ENCODE results near the gene DRD4. TPM values are rescaled to one million over a fixed set of nuclear protein-coding genes. Genes with fewer than 3 reads are reported as not detected.

Gene DRD4
- total and polyA plus RNA-seq, 2 of the 13 experiments (the other 11 are each of a cell fraction or from before 2014, with no cell fraction given) = 0.09 to 0.13 TPM

GRCh38 chr11:656866-657265 is 19.8 kb downstream of the DRD4 start (continued):
- TF ChIP-seq ZNF543 (CRISPR knock-in tag; IDR thresholded peaks at IDR 0.05) = no peak
- TF ChIP-seq HNRNPLL (IDR thresholded peaks at IDR 0.05; ENCODE audit: low read depth, low read length, poor library complexity, severe bottlenecking) = no peak
- no peak for TF ChIP-seq ZNF138 (CRISPR knock-in tag; IDR thresholded peaks at IDR 0.05; ENCODE audit: low read depth)
- no peak for TF ChIP-seq BRF2 (CRISPR knock-in tag; IDR thresholded peaks at IDR 0.05)
- TF ChIP-seq RBM39 (IDR thresholded peaks at IDR 0.05; ENCODE audit: low read depth, low read length, poor library complexity, severe bottlenecking) = no peak

- Histone ChIP-seq H3K4me1 (ENCODE audit: insufficient read depth, low read length) (peaks cover 47% of the 10 kb centered on the region), H3K27me3 (ENCODE audit: control insufficient read depth in 1 of 2, insufficient read depth in 2 of 2, low read length in 2 of 2) (no peaks in the 10 kb centered on the region), H3K36me3 (replicated peaks in 1 of 2; ENCODE audit: control insufficient read depth in 1 of 2, insufficient read depth in 2 of 2, low read length in 2 of 2) (peaks cover 16 to 36% of the 10 kb centered on the region in 2 experiments; a peak in 4 of 5 replicates), H3K4me3 (replicated peaks in 1 of 3; ENCODE audit: insufficient read depth in 1 of 3, low read depth in 2 of 3, low read length in 3 of 3) (peak overlapping the region in 1 of 3 experiments; percentile 23; a peak in 1 of 6 replicates), H3K9me3 (ENCODE audit: low read length) (no peaks in the 10 kb centered on the region), H3K79me2 (ENCODE audit: insufficient read depth, low read length) (no peaks in the 10 kb centered on the region), H4K20me1 (ENCODE audit: insufficient read depth, low read length) (peaks cover 17% of the 10 kb centered on the region; the same call in 1 of the 2 replicates), H3K4me2 (ENCODE audit: low read depth, low read length) (peak overlapping the region; percentile 57), H3K27ac (ENCODE audit: extremely low read length, insufficient read depth, low read length) (peak overlapping the region; percentile 60), H2AFZ (ENCODE audit: low read length) (no peak overlapping the region), H3K9ac (ENCODE audit: insufficient read depth, low read depth, low read length) (peak overlapping the region; percentile 45; the same call in 1 of the 2 replicates)
- peak; percentile 39 for FAIRE-seq
- peak; percentile 71 for DNase-seq (ENCODE audit: low spot score)
- peak; percentile 55 for ATAC-seq
- CTCF ChIA-PET (ENCODE audit: low intra/inter-chr PET ratio, low total read pairs) = no interaction called here
- POLR2A ChIA-PET = interaction anchor here (1.1 to 1.2 kb wide), 2 partner anchors 48 to 82 kb away, joined by 3 read pairs; partner anchors contain the start of genes EPS8L2 and PHRF1
- in situ Hi-C loops (cut with HindIII; ENCODE audit: extremely low pct_ligation_motif_present, low pct_unique_long_range_greater_than_20kb) = loop anchor here (5.0 kb wide), 1 partner anchor 70 kb away; no protein-coding TSS in a partner anchor
- intact Hi-C loops (cut with micrococcal nuclease; ENCODE audit: unreplicated experiment) = loop anchor here (10.0 kb wide), 1 partner anchor 47 kb away; the partner anchor contains the start of gene EPS8L2
- 37% methylated on average over 14 of the region's 14 CpGs for WGBS (ENCODE audit: low lambda C conversion rate)
- no TSS peak for BruUV-seq (replicated peaks)
- peak; percentile 32; the same call in 1 of the 2 replicates for TF ChIP-seq MAX (IDR thresholded peaks at IDR 0.05)
- peak; percentile 23 for TF ChIP-seq AGO2 (optimal IDR thresholded peaks at IDR 0.05; ENCODE audit: low read depth, low read length)
- TF ChIP-seq ZNF431 (CRISPR knock-in tag; IDR thresholded peaks at IDR 0.05; ENCODE audit: borderline replicate concordance, low read depth) = no peak
- peak; percentile 53 for TF ChIP-seq CTCF (CRISPR knock-in tag; IDR thresholded peaks at IDR 0.05)
- TF ChIP-seq HIC2 (CRISPR knock-in tag; IDR thresholded peaks at IDR 0.05; ENCODE audit: low read depth) = peak; percentile 36; the same call in 1 of the 2 replicates
- TF ChIP-seq HNF4G (IDR thresholded peaks at IDR 0.05; ENCODE audit: borderline replicate concordance, low read depth, low read length) = peak; percentile 94
- TF ChIP-seq HNF4G (CRISPR knock-in tag; IDR thresholded peaks at IDR 0.05; ENCODE audit: borderline replicate concordance, low read depth) = peak; percentile 83
- TF ChIP-seq HDAC2 (CRISPR knock-in tag; IDR thresholded peaks at IDR 0.05) = peak; percentile 45; the same call in 1 of the 2 replicates
- peak; percentile 31 for TF ChIP-seq STAG1 (CRISPR knock-in tag; IDR thresholded peaks at IDR 0.05)
- TF ChIP-seq HOXD1 (CRISPR knock-in tag; IDR thresholded peaks at IDR 0.05) = no peak
- TF ChIP-seq ERF (CRISPR knock-in tag; IDR thresholded peaks at IDR 0.05) = 0 out of 2 replicates have a peak, but pooled peaks have one; percentile 28
Measured at GRCh38 chr11:657691-658126, 20.6 kb downstream of the DRD4 start.

Data from HepG2 (cell line).